Endothelial cell of umbilical vein (primary cell): Measurements from ENCODE around the gene ZBTB20. TPM values are rescaled to one million over a fixed set of nuclear protein-coding genes. Genes with fewer than 3 reads are reported as not detected.

ENCODE experiments used
- BruUV-seq: library from RNA; stranded (reverse); fragments of 400-500 nt; replicated peaks from 2 replicates; lab custom pipeline; 2021; lab: Mats Ljungman, UMichigan
- CTCF ChIA-PET: fragments of 300-600, 350-600 bp; sonication (Branson Sonifier 250); formaldehyde crosslinking; loops from one replicate; lab custom pipeline; 2021; ENCODE audit warnings: antibody characterized with exemption, inconsistent platforms; lab: Charles Lee
- POLR2A ChIA-PET: fragments of 300-600, 350-600 bp; sonication (Branson Sonifier 250); formaldehyde crosslinking; loops from one replicate; lab custom pipeline; 2021; ENCODE audit warnings: antibody characterized with exemption, inconsistent platforms; lab: Charles Lee
- DNase-seq: peaks from one replicate; pipeline ENCODE4 v3.0.0-alpha.2; 2011; ENCODE audit warnings: low read depth, low spot score
- FAIRE-seq: peaks from 2 replicates; lab custom pipeline; 2011; peaks lifted over from hg19 to GRCh38; lab: Jason Lieb, UNC
- H2AFZ ChIP-seq: 2 replicates; pipeline ENCODE4 v1.6.0; 2012; ENCODE audit warnings: low read depth, low read length, control low read depth, inconsistent platforms
- H3K27ac ChIP-seq: 2 replicates; pipeline ENCODE4 v1.5.1; 2011; ENCODE audit warnings: low read depth, mild to moderate bottlenecking, control low read depth, low read length, moderate library complexity; ENCODE audit not compliant: insufficient read depth
- H3K27me3 ChIP-seq, 2 experiments: 2 replicates each; pipeline versions ENCODE4 v1.6.0 to v1.6.1; 2011; ENCODE audit warnings: low read length in 2 of 2, mixed read lengths in 1 of 2; ENCODE audit not compliant: control insufficient read depth in 2 of 2, insufficient read depth in 2 of 2
- H3K36me3 ChIP-seq, 2 experiments: 2 replicates in 1 of 2; 3 replicates in 1 of 2; pipeline ENCODE4 v1.5.1; 2011; ENCODE audit warnings: low read length in 2 of 2, mild to moderate bottlenecking in 1 of 2, moderate library complexity in 1 of 2; ENCODE audit not compliant: control insufficient read depth in 2 of 2, insufficient read depth in 2 of 2; ENCODE audit errors: extremely low read depth in 1 of 2
- H3K4me1 ChIP-seq: 3 replicates; pipeline ENCODE4 v1.5.1; 2011; ENCODE audit warnings: mild to moderate bottlenecking, low read length; ENCODE audit not compliant: control insufficient read depth, insufficient read depth; ENCODE audit errors: extremely low read depth
- H3K4me2 ChIP-seq: 2 replicates; pipeline ENCODE4 v1.6.1; 2011; ENCODE audit warnings: low read length, control low read depth, mixed read lengths; ENCODE audit not compliant: insufficient read depth
- H3K4me3 ChIP-seq, 3 experiments: fragments of 200-600 bp in 1 of 3; sonication (generic), shearing (Covaris generic) in 1 of 3; replicated peaks in 1 of 3; 2 replicates each; pipeline ENCODE4 v1.5.1; 2011 to 2016; ENCODE audit warnings: control low read depth in 3 of 3, low read length in 3 of 3, mild to moderate bottlenecking in 2 of 3, inconsistent platforms in 1 of 3, low read depth in 1 of 3, moderate library complexity in 1 of 3; ENCODE audit not compliant: insufficient read depth in 1 of 3
- H3K79me2 ChIP-seq: 2 replicates; pipeline ENCODE4 v1.6.0; 2012; ENCODE audit warnings: low read length, inconsistent platforms; ENCODE audit not compliant: control insufficient read depth, insufficient read depth
- H3K9ac ChIP-seq: replicated peaks from 2 replicates; pipeline ENCODE3; 2011; ENCODE audit warnings: low read length, control low read depth; ENCODE audit not compliant: insufficient read depth; ENCODE audit errors: extremely low read depth
- H3K9me1 ChIP-seq: replicated peaks from 3 replicates; pipeline ENCODE4 v1.6.0; 2011; ENCODE audit warnings: mild to moderate bottlenecking, low read length; ENCODE audit not compliant: control insufficient read depth, insufficient read depth; ENCODE audit errors: extremely low read depth
- H3K9me3 ChIP-seq: replicated peaks from 2 replicates; pipeline ENCODE4 v1.5.1; 2012; ENCODE audit warnings: low read length, inconsistent platforms; ENCODE audit not compliant: control insufficient read depth, insufficient read depth
- H4K20me1 ChIP-seq: replicated peaks from 2 replicates; pipeline ENCODE3; 2011; ENCODE audit warnings: mild to moderate bottlenecking, low read length; ENCODE audit not compliant: control insufficient read depth, insufficient read depth; ENCODE audit errors: extremely low read depth
- EZH2 ChIP-seq: IDR thresholded peaks from 2 replicates; pipeline ENCODE4 v1.6.1; 2012; ENCODE audit warnings: borderline replicate concordance, low read depth, mild to moderate bottlenecking, moderate library complexity, low read length, inconsistent platforms; ENCODE audit not compliant: severe bottlenecking
- FOS ChIP-seq: IDR thresholded peaks from 2 replicates; pipeline ENCODE4 v1.6.1; 2011; ENCODE audit warnings: mild to moderate bottlenecking, low read length, moderate library complexity, borderline replicate concordance; ENCODE audit not compliant: insufficient read depth
- GATA2 ChIP-seq: IDR thresholded peaks from 2 replicates; pipeline ENCODE4 v1.7.0; 2011; ENCODE audit warnings: low read depth, mild to moderate bottlenecking, moderate library complexity, mixed read lengths, low read length; ENCODE audit not compliant: insufficient read length, insufficient read depth
- JUN ChIP-seq: IDR thresholded peaks from 2 replicates; pipeline ENCODE4 v1.6.1; 2011; ENCODE audit warnings: borderline replicate concordance, low read depth; ENCODE audit not compliant: insufficient read length, insufficient read depth
- MAX ChIP-seq: IDR thresholded peaks from 2 replicates; pipeline ENCODE4 v1.6.1; 2011; ENCODE audit not compliant: insufficient read depth, insufficient read length
- MYC ChIP-seq: IDR thresholded peaks from one replicate; pipeline ENCODE4 v1.6.1; 2011; ENCODE audit warnings: mild to moderate bottlenecking, low read depth, low read length
- POLR2A ChIP-seq: IDR thresholded peaks from 2 replicates; pipeline ENCODE4 v1.6.1; 2012; ENCODE audit warnings: low read depth, mild to moderate bottlenecking, control low read depth, low read length
- POLR2AphosphoS5 ChIP-seq: IDR thresholded peaks from 2 replicates; pipeline ENCODE4 v1.6.1; 2012; ENCODE audit warnings: low read depth, mild to moderate bottlenecking, control low read depth, low read length, moderate library complexity; ENCODE audit not compliant: insufficient read depth
- dilution Hi-C: fragments of 300-500 bp; cut with MboI; formaldehyde crosslinking; loops from one replicate; pipeline ENCODE4 v1.15.0; 2019; ENCODE audit warnings: low sequenced_read_pairs; ENCODE audit not compliant: extremely low pct_ligation_motif_present
- intact Hi-C: fragments of 100-400 bp; cut with micrococcal nuclease; formaldehyde crosslinking; loops from one replicate; pipeline ENCODE4 v1.10.0; 2022
- polyA plus RNA-seq, 4 experiments: library from polyadenylated mRNA; depleted of rRNA in 3 of 4; stranded (reverse) in 3 of 4; unstranded in 1 of 4; fragments of >200 nt; gene quantifications; 2 replicates each; pipeline versions ENCODE4 v1.2.1 to v1.2.3, GENCODE V29; 2011 to 2012; ENCODE audit warnings: missing spikeins in 1 of 4
- total RNA-seq: library from RNA; stranded (reverse); gene quantifications from 2 replicates; pipeline ENCODE4 v1.2.3, GENCODE V29; 2021
- TF ChIP-seq, protein P1 (sequence below), 2 donors: IDR thresholded peaks; 1 replicate in 1 of 2; 2 replicates in 1 of 2; pipeline ENCODE4 v1.5.1; 2011; ENCODE audit warnings: low read length in 2 of 2, mild to moderate bottlenecking in 2 of 2, moderate library complexity in 2 of 2, control low read depth in 1 of 2, inconsistent platforms in 1 of 2, low read depth in 1 of 2; ENCODE audit not compliant: insufficient read depth in 1 of 2; ENCODE audit errors: extremely low read depth in 1 of 2

ZBTB20 gene
- total and polyA plus RNA-seq, 2 donors (not counting 3 experiments of a cell fraction or from before 2014, with no cell fraction given) = 2.1 to 20.5 TPM

DNA sequence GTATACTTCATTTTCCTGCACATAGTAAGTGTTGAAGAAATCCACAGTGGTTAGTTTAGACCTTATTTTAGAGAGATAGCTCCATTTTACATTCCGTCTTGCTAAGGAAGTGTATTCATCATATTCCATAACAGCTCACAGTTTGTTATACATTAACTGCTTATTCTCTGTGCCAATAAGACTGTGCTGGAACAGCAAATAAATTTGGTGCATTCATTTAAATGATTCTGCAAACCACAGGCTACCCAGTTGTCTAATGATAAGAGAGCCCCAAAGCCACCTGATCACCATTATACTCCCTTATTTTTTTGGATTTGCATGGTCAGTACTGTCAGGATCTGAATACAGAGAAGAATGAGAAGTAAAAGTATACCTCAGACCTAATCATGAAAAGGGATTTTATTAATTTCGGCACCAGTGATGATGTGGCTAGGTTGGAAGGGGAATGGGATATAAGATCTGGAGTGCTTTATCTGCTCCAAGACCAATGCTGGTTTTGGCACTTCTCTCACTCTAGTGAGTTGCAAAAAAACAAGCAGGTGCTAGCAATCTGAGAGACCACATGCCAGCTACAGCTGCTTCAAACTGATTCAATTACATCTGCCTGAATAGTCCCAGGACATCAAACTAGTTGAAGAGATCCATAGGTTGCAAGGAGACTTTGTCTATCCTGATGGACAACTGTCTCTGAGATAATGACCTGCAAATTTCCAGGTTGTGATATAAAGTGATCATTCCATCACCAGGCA is 254.8 kb downstream of the ZBTB20 start:
- no peak overlapping the region for H3K9ac ChIP-seq
- BruUV-seq = no TSS peak
- POLR2A ChIA-PET = no interaction called here
- H4K20me1 ChIP-seq = no peaks in the 10 kb centered on the region
- H3K9me1 ChIP-seq = no peaks in the 10 kb centered on the region
- CTCF ChIA-PET = interaction anchor here (0.7 to 0.8 kb wide), 2 partner anchors 10 to 18 kb away, joined by 3 read pairs; no protein-coding TSS in a partner anchor
- DNase-seq = no peak
- intact Hi-C loops = no loop called here
- H3K4me3 ChIP-seq = no peak overlapping the region
- H2AFZ ChIP-seq = no peak overlapping the region
- no peak overlapping the region for H3K4me2 ChIP-seq
- H3K36me3 ChIP-seq = no peaks in the 10 kb centered on the region
- no peaks in the 10 kb centered on the region for H3K79me2 ChIP-seq
- H3K27ac ChIP-seq = no peak overlapping the region
- dilution Hi-C loops = no loop called here
- no peak for FAIRE-seq
- no peaks in the 10 kb centered on the region for H3K27me3 ChIP-seq
- TF ChIP-seq POLR2A (no peak), EZH2 (no peak), POLR2AphosphoS5 (no peak), MYC (no peak), JUN (no peak), MAX (no peak), GATA2 (no peak), FOS (no peak)
- TF ChIP-seq, protein P1, sequence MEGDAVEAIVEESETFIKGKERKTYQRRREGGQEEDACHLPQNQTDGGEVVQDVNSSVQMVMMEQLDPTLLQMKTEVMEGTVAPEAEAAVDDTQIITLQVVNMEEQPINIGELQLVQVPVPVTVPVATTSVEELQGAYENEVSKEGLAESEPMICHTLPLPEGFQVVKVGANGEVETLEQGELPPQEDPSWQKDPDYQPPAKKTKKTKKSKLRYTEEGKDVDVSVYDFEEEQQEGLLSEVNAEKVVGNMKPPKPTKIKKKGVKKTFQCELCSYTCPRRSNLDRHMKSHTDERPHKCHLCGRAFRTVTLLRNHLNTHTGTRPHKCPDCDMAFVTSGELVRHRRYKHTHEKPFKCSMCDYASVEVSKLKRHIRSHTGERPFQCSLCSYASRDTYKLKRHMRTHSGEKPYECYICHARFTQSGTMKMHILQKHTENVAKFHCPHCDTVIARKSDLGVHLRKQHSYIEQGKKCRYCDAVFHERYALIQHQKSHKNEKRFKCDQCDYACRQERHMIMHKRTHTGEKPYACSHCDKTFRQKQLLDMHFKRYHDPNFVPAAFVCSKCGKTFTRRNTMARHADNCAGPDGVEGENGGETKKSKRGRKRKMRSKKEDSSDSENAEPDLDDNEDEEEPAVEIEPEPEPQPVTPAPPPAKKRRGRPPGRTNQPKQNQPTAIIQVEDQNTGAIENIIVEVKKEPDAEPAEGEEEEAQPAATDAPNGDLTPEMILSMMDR (IDR thresholded peaks at IDR 0.05; ENCODE audit: extremely low read depth in 1 of 2, insufficient read depth in 1 of 2, low read depth in 1 of 2, low read length in 2 of 2) = no peak
- H3K4me1 ChIP-seq = no peaks in the 10 kb centered on the region
- no peaks in the 10 kb centered on the region for H3K9me3 ChIP-seq
